HepG2 (cell line): ENCODE measurements around the gene STARD10. TPM values are rescaled to one million over a fixed set of nuclear protein-coding genes. Genes with fewer than 3 reads are reported as not detected.

ENCODE experiments used
- ATAC-seq: fragments of 200-7000 bp; cut with Tn5 transposase; 3 replicates; pipeline ENCODE4 v1.9.1; 2020; ENCODE audit warnings: mild to moderate bottlenecking, moderate library complexity
- BruUV-seq: library from RNA; stranded (reverse); fragments of 400-500 nt; replicated peaks from 2 replicates; lab custom pipeline; 2021; lab: Mats Ljungman, UMichigan
- CTCF ChIA-PET: fragments of 300-600 bp; formaldehyde crosslinking; extraction: SDS; loops from one replicate; lab custom pipeline; 2021; ENCODE audit warnings: low total read pairs, inconsistent platforms, low intra/inter-chr PET ratio; lab: Yijun Ruan, JAX
- POLR2A ChIA-PET: fragments of 350-600 bp; sonication (Branson Sonifier 250); formaldehyde crosslinking; loops from one replicate; lab custom pipeline; 2020; ENCODE audit warnings: antibody characterized with exemption, inconsistent platforms; lab: Yijun Ruan, JAX
- DNase-seq: peaks from one replicate; pipeline ENCODE4 v3.0.0-alpha.2; 2015; ENCODE audit warnings: low spot score
- FAIRE-seq: peaks from 3 replicates; lab custom pipeline; 2011; peaks lifted over from hg19 to GRCh38; lab: Jason Lieb, UNC
- H2AFZ ChIP-seq: one replicate; pipeline ENCODE4 v1.6.1; 2011; ENCODE audit warnings: low read length, inconsistent platforms
- H3K27ac ChIP-seq: fragments of 300-600 bp; 3 replicates; pipeline ENCODE4 v1.8.0; 2011; ENCODE audit warnings: mixed run types, mild to moderate bottlenecking, mixed read lengths, low read length, inconsistent platforms; ENCODE audit not compliant: insufficient read depth; ENCODE audit errors: extremely low read length
- H3K27me3 ChIP-seq, 2 experiments: fragments of 200-600 bp in 1 of 2; 2 replicates in 1 of 2; 3 replicates in 1 of 2; pipeline versions ENCODE4 v1.6.0 to v1.8.0; 2011; ENCODE audit warnings: low read length in 2 of 2, mild to moderate bottlenecking in 2 of 2, moderate library complexity in 2 of 2, inconsistent platforms in 1 of 2; ENCODE audit not compliant: insufficient read depth in 2 of 2, control insufficient read depth in 1 of 2
- H3K36me3 ChIP-seq, 2 experiments: fragments of 200-600 bp in 1 of 2; replicated peaks in 1 of 2; 2 replicates in 1 of 2; 3 replicates in 1 of 2; pipeline versions ENCODE4 v1.5.1 to v1.8.0; 2011; ENCODE audit warnings: low read length in 2 of 2, inconsistent platforms in 1 of 2; ENCODE audit not compliant: insufficient read depth in 2 of 2, control insufficient read depth in 1 of 2
- H3K4me1 ChIP-seq: 2 replicates; pipeline ENCODE4 v1.5.1; 2012; ENCODE audit warnings: low read length, inconsistent platforms; ENCODE audit not compliant: insufficient read depth
- H3K4me2 ChIP-seq: 2 replicates; pipeline ENCODE4 v1.6.0; 2011; ENCODE audit warnings: low read depth, low read length, inconsistent platforms
- H3K4me3 ChIP-seq, 3 experiments: fragments of 200-600 bp in 1 of 3; sonication (generic), shearing (Covaris generic) in 1 of 3; replicated peaks in 1 of 3; 2 replicates each; pipeline ENCODE4 v1.5.1; 2011 to 2016; ENCODE audit warnings: low read length in 3 of 3, inconsistent platforms in 2 of 3, low read depth in 2 of 3, mild to moderate bottlenecking in 2 of 3, control low read depth in 1 of 3, mixed read lengths in 1 of 3; ENCODE audit not compliant: insufficient read depth in 1 of 3
- H3K79me2 ChIP-seq: one replicate; pipeline ENCODE4 v1.6.1; 2011; ENCODE audit warnings: low read length, inconsistent platforms; ENCODE audit not compliant: insufficient read depth
- H3K9ac ChIP-seq: 2 replicates; pipeline ENCODE4 v1.6.0; 2011; ENCODE audit warnings: mild to moderate bottlenecking, low read depth, low read length, inconsistent platforms; ENCODE audit not compliant: insufficient read depth
- H3K9me3 ChIP-seq: 2 replicates; pipeline ENCODE4 v1.5.1; 2012; ENCODE audit warnings: mild to moderate bottlenecking, low read length
- H4K20me1 ChIP-seq: 2 replicates; pipeline ENCODE4 v1.6.0; 2011; ENCODE audit warnings: inconsistent platforms, mild to moderate bottlenecking, low read length, moderate library complexity; ENCODE audit not compliant: insufficient read depth
- CHCHD3 ChIP-seq: sonication (generic); formaldehyde crosslinking; IDR thresholded peaks from 2 replicates; pipeline ENCODE4 v1.8.0; 2022; ENCODE audit warnings: mild to moderate bottlenecking, missing genetic modification reagents, moderate library complexity
- CHD4 ChIP-seq: fragments of 200-600 bp; sonication (generic); IDR thresholded peaks from 2 replicates; pipeline ENCODE4 v1.7.0; 2017; ENCODE audit warnings: mild to moderate bottlenecking, low read length, borderline replicate concordance
- ELF1 ChIP-seq: sonication (generic); formaldehyde crosslinking; IDR thresholded peaks from 2 replicates; pipeline ENCODE4 v1.4.0; 2020; ENCODE audit warnings: missing genetic modification reagents
- HIVEP1 ChIP-seq: sonication (generic); formaldehyde crosslinking; IDR thresholded peaks from 2 replicates; pipeline ENCODE4 v1.4.0; 2020; ENCODE audit warnings: mild to moderate bottlenecking, missing genetic modification reagents
- KMT2A ChIP-seq: sonication (generic); formaldehyde crosslinking; IDR thresholded peaks from 2 replicates; pipeline ENCODE4 v1.4.0; 2020; ENCODE audit warnings: missing genetic modification reagents
- NR2F2 ChIP-seq: IDR thresholded peaks from 2 replicates; pipeline ENCODE4 v1.6.1; 2012; ENCODE audit warnings: low read depth, inconsistent platforms, borderline replicate concordance
- SOX13 ChIP-seq, 3 experiments: fragments of 450-650 bp in 1 of 3; sonication (generic) in 1 of 3; formaldehyde crosslinking in 1 of 3; IDR thresholded peaks in 2 of 3; conservative IDR thresholded peaks in 1 of 3; 2 replicates each; pipeline versions ENCODE4 v1.5.0 to v1.6.1; 2016 to 2020; ENCODE audit warnings: antibody characterized with exemption in 1 of 3, mild to moderate bottlenecking in 1 of 3, missing compliant biosample characterization in 1 of 3, missing genetic modification reagents in 1 of 3, moderate library complexity in 1 of 3
- ZNF235 ChIP-seq: sonication (generic); formaldehyde crosslinking; IDR thresholded peaks from 2 replicates; pipeline ENCODE4 v1.8.1; 2023; ENCODE audit warnings: mild to moderate bottlenecking, missing genetic modification reagents, borderline replicate concordance
- ZNF333 ChIP-seq: sonication (generic); formaldehyde crosslinking; IDR thresholded peaks from 2 replicates; pipeline ENCODE4 v1.4.0; 2020; ENCODE audit warnings: mild to moderate bottlenecking, missing genetic modification reagents, borderline replicate concordance
- WGBS: methylation state at CpG from one replicate; pipeline ENCODE4 v1.1.6; 2017; ENCODE audit warnings: low lambda C conversion rate; 5-methylcytosine and 5-hydroxymethylcytosine counted together
- in situ Hi-C: cut with HindIII; loops from 2 replicates; pipeline ENCODE4 v1.10.0; 2017; ENCODE audit warnings: low pct_unique_long_range_greater_than_20kb; ENCODE audit not compliant: extremely low pct_ligation_motif_present
- intact Hi-C: fragments of 100-400 bp; cut with micrococcal nuclease; formaldehyde crosslinking; loops from one replicate; pipeline ENCODE4 v1.10.0; 2022; ENCODE audit not compliant: unreplicated experiment
- polyA plus RNA-seq, 8 experiments: library from polyadenylated mRNA; depleted of rRNA in 3 of 8; stranded (reverse) in 7 of 8; unstranded in 1 of 8; fragments of >200 nt; fragmentation: Illumina TruSeq in 4 of 8; extraction: Trizol in 4 of 8; gene quantifications; 2 replicates each; pipeline versions ENCODE4 v1.2.1 to v1.2.3, GENCODE V29; 2011 to 2016; ENCODE audit warnings: low read depth in 4 of 8, missing spikeins in 1 of 8, mixed read lengths in 1 of 8; ENCODE audit not compliant: insufficient read depth in 1 of 8
- total RNA-seq, 5 experiments: library from RNA; depleted of rRNA; stranded (reverse); fragments of >200 nt; fragmentation: Illumina TruSeq; extraction: Trizol; gene quantifications; 2 replicates each; pipeline ENCODE4 v1.2.3, GENCODE V29; 2016; ENCODE audit warnings: low read depth in 1 of 5
- TF ChIP-seq, protein P1 (sequence below): sonication (generic); formaldehyde crosslinking; IDR thresholded peaks from 2 replicates; pipeline ENCODE4 v1.4.0; 2020; ENCODE audit warnings: missing genetic modification reagents, mild to moderate bottlenecking, borderline replicate concordance
- TF ChIP-seq, protein P2 (sequence below): IDR thresholded peaks from 2 replicates; pipeline ENCODE4 v1.6.1; 2016; ENCODE audit warnings: low read depth

STARD10 gene
- total and polyA plus RNA-seq, 2 of the 13 experiments (the other 11 are each of a cell fraction or from before 2014, with no cell fraction given): 260 to 341 TPM

GRCh38 chr11:72821221-72821919 lies 27.5 kb upstream of the STARD10 start:
- H3K79me2 ChIP-seq: no peaks in the 10 kb centered on the region
- H2AFZ ChIP-seq: no peak overlapping the region
- in situ Hi-C loops: no loop called here
- TF ChIP-seq HIVEP1 (CRISPR knock-in tag) (no peak), CHD4 (no peak), CHCHD3 (CRISPR knock-in tag) (0 out of 2 replicates have a peak, but pooled peaks have one; percentile 50), ZNF333 (CRISPR knock-in tag) (no peak), KMT2A (CRISPR knock-in tag) (no peak), SOX13 (IDR thresholded peaks at IDR 0.05) (no peak), SOX13 (CRISPR knock-in tag; conservative IDR thresholded peaks at IDR 0.05 in 1 of 2, IDR thresholded peaks at IDR 0.05 in 1 of 2) (no peak), ZNF235 (no peak), NR2F2 (no peak), ELF1 (CRISPR knock-in tag) (no peak)
- TF ChIP-seq, protein P1, sequence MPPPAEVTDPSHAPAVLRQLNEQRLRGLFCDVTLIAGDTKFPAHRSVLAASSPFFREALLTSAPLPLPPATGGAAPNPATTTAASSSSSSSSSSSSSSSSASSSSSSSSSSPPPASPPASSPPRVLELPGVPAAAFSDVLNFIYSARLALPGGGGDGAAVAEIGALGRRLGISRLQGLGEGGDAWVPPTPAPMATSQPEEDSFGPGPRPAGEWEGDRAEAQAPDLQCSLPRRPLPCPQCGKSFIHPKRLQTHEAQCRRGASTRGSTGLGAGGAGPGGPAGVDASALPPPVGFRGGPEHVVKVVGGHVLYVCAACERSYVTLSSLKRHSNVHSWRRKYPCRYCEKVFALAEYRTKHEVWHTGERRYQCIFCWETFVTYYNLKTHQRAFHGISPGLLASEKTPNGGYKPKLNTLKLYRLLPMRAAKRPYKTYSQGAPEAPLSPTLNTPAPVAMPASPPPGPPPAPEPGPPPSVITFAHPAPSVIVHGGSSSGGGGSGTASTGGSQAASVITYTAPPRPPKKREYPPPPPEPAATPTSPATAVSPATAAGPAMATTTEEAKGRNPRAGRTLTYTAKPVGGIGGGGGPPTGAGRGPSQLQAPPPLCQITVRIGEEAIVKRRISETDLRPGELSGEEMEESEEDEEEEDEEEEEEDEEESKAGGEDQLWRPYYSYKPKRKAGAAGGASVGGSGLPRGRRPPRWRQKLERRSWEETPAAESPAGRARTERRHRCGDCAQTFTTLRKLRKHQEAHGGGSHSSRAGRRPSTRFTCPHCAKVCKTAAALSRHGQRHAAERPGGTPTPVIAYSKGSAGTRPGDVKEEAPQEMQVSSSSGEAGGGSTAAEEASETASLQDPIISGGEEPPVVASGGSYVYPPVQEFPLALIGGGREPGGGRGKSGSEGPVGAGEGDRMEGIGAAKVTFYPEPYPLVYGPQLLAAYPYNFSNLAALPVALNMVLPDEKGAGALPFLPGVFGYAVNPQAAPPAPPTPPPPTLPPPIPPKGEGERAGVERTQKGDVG (CRISPR knock-in tag): 0 out of 2 replicates have a peak, but pooled peaks have one; percentile 1
- TF ChIP-seq, protein P2, sequence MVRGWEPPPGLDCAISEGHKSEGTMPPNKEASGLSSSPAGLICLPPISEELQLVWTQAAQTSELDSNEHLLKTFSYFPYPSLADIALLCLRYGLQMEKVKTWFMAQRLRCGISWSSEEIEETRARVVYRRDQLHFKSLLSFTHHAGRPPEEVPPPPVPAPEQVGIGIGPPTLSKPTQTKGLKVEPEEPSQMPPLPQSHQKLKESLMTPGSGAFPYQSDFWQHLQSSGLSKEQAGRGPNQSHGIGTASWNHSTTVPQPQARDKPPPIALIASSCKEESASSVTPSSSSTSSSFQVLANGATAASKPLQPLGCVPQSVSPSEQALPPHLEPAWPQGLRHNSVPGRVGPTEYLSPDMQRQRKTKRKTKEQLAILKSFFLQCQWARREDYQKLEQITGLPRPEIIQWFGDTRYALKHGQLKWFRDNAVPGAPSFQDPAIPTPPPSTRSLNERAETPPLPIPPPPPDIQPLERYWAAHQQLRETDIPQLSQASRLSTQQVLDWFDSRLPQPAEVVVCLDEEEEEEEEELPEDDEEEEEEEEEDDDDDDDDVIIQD (CRISPR knock-in tag): no peak
- no peak for FAIRE-seq
- no peak for DNase-seq
- H4K20me1 ChIP-seq: no peaks in the 10 kb centered on the region
- peaks cover 0 to 2% of the 10 kb centered on the region in 2 experiments; a peak in 2 of 5 replicates for H3K36me3 ChIP-seq
- H3K9me3 ChIP-seq: no peaks in the 10 kb centered on the region
- ATAC-seq: no peak
- intact Hi-C loops: no loop called here
- 95% methylated on average over 50 of the region's 50 CpGs for WGBS
- CTCF ChIA-PET: no interaction called here
- no peaks in the 10 kb centered on the region for H3K27me3 ChIP-seq
- peak overlapping the region; percentile 58 for H3K4me2 ChIP-seq
- peak overlapping the region in 2 of 3 experiments; percentile 21 to 50; a peak in 3 of 6 replicates for H3K4me3 ChIP-seq
- H3K9ac ChIP-seq: peak overlapping the region; percentile 54; the same call in 1 of the 2 replicates
- H3K4me1 ChIP-seq: peaks cover 14% of the 10 kb centered on the region
- H3K27ac ChIP-seq: peak overlapping the region; percentile 38
- POLR2A ChIA-PET: no interaction called here
- no TSS peak for BruUV-seq
